K562 (cell line): ENCODE results near the gene EMX2. TPM values are rescaled to one million over a fixed set of nuclear protein-coding genes. Genes with fewer than 3 reads are reported as not detected.

ENCODE experiments used
- ATAC-seq: fragments of 200-7000 bp; cut with Tn5 transposase; 3 replicates; pipeline ENCODE4 v1.9.1; 2020; ENCODE audit warnings: moderate library complexity
- BruUV-seq: library from RNA; stranded (reverse); fragments of 400-500 nt; replicated peaks from 2 replicates; lab custom pipeline; 2021; lab: Mats Ljungman, UMichigan
- CTCF ChIA-PET: fragments of 300-600 bp; formaldehyde crosslinking; extraction: SDS; loops from one replicate; lab custom pipeline; 2021; ENCODE audit warnings: low intra/inter-chr PET ratio; lab: Yijun Ruan, JAX
- POLR2A ChIA-PET: fragments of 300-600, 350-650 bp; sonication (Branson Sonifier 250); formaldehyde crosslinking; extraction: SDS; loops from one replicate; lab custom pipeline; 2021; ENCODE audit warnings: antibody characterized with exemption, inconsistent platforms; lab: Yijun Ruan, JAX
- DNase-seq, 4 experiments: peaks; one replicate each; pipeline versions ENCODE4 v3.0.0 to v3.0.0-alpha.2; 2011 to 2018; ENCODE audit warnings: low spot score in 3 of 4, mixed read lengths in 3 of 4; ENCODE audit errors: extremely low read depth in 1 of 4
- FAIRE-seq: peaks from 2 replicates; lab custom pipeline; 2011; peaks lifted over from hg19 to GRCh38; lab: Jason Lieb, UNC
- H2AFZ ChIP-seq: 2 replicates; pipeline ENCODE4 v1.6.0; 2011; ENCODE audit warnings: low read depth, low read length, control low read depth, inconsistent platforms
- H3K27ac ChIP-seq: fragments of 200-600 bp; 3 replicates; pipeline ENCODE4 v1.8.0; 2011; ENCODE audit warnings: low read depth, mild to moderate bottlenecking, control low read depth, inconsistent platforms, low read length, moderate library complexity, mixed read lengths; ENCODE audit errors: extremely low read depth
- H3K27me3 ChIP-seq, 2 experiments: fragments of 300-600 bp in 1 of 2; 2 replicates in 1 of 2; 3 replicates in 1 of 2; pipeline versions ENCODE4 v1.6.0 to v1.8.0; 2011; ENCODE audit warnings: inconsistent platforms in 2 of 2, low read length in 2 of 2, mild to moderate bottlenecking in 1 of 2, mixed read lengths in 1 of 2, moderate library complexity in 1 of 2; ENCODE audit not compliant: control insufficient read depth in 2 of 2, insufficient read depth in 2 of 2
- H3K36me3 ChIP-seq: fragments of 300-600 bp; 3 replicates; pipeline ENCODE4 v1.8.0; 2011; ENCODE audit warnings: mild to moderate bottlenecking, low read length, inconsistent platforms; ENCODE audit not compliant: control insufficient read depth, insufficient read depth
- H3K4me1 ChIP-seq, 2 experiments: fragments of 200-600 bp in 1 of 2; replicated peaks in 1 of 2; 2 replicates in 1 of 2; 3 replicates in 1 of 2; pipeline versions ENCODE4 v1.5.1 to v1.8.0; 2011; ENCODE audit warnings: inconsistent platforms in 2 of 2, low read length in 2 of 2, mild to moderate bottlenecking in 1 of 2, mixed read lengths in 1 of 2, moderate library complexity in 1 of 2; ENCODE audit not compliant: control insufficient read depth in 2 of 2, insufficient read depth in 2 of 2
- H3K4me2 ChIP-seq: 2 replicates; pipeline ENCODE4 v1.6.1; 2011; ENCODE audit warnings: low read length, control low read depth, inconsistent platforms, mixed read lengths; ENCODE audit not compliant: insufficient read depth
- H3K4me3 ChIP-seq: fragments of 200-600 bp; sonication (generic), shearing (Covaris generic); 2 replicates; pipeline ENCODE4 v1.5.1; 2016; ENCODE audit warnings: control low read depth, inconsistent platforms
- H3K79me2 ChIP-seq: fragments of 200-600 bp; 3 replicates; pipeline ENCODE4 v1.8.0; 2011; ENCODE audit warnings: low read length, inconsistent platforms; ENCODE audit not compliant: control insufficient read depth, insufficient read depth
- H3K9ac ChIP-seq, 2 experiments: 2 replicates each; pipeline versions ENCODE4 v1.6.0 to v1.6.1; 2011; ENCODE audit warnings: low read depth in 2 of 2, low read length in 2 of 2, control low read depth in 1 of 2, inconsistent platforms in 1 of 2, mild to moderate bottlenecking in 1 of 2, mixed read lengths in 1 of 2; ENCODE audit not compliant: insufficient read depth in 1 of 2
- H3K9me1 ChIP-seq: one replicate; pipeline ENCODE4 v1.6.0; 2011; ENCODE audit warnings: inconsistent platforms, mild to moderate bottlenecking, low read length, moderate library complexity; ENCODE audit not compliant: control insufficient read depth, insufficient read depth
- H3K9me3 ChIP-seq: replicated peaks from 2 replicates; pipeline ENCODE4 v1.5.1; 2011; ENCODE audit warnings: low read depth, low read length, inconsistent platforms; ENCODE audit not compliant: control insufficient read depth, insufficient read depth
- H4K20me1 ChIP-seq: replicated peaks from 2 replicates; pipeline ENCODE4 v1.6.1; 2011; ENCODE audit warnings: low read length, inconsistent platforms, mixed read lengths; ENCODE audit not compliant: control insufficient read depth, insufficient read depth
- E2F3 ChIP-seq: fragments of 250-450 bp; sonication (Bioruptor Pico); IDR thresholded peaks from 2 replicates; pipeline ENCODE4 v1.4.0; 2020; ENCODE audit warnings: mild to moderate bottlenecking
- GATAD2B ChIP-seq: fragments of 450-650 bp; IDR thresholded peaks from 2 replicates; pipeline ENCODE4 v1.6.1; 2017; ENCODE audit warnings: mild to moderate bottlenecking, borderline replicate concordance
- MTF1 ChIP-seq: fragments of 250-450 bp; sonication (Bioruptor Pico); IDR thresholded peaks from 2 replicates; pipeline ENCODE4 v1.9.0; 2021; ENCODE audit warnings: moderate library complexity, mild to moderate bottlenecking, inconsistent platforms, borderline replicate concordance
- NFYB ChIP-seq: IDR thresholded peaks from 2 replicates; pipeline ENCODE4 v1.6.1; 2011; ENCODE audit warnings: mild to moderate bottlenecking, moderate library complexity; ENCODE audit not compliant: insufficient read length; ENCODE audit errors: extremely low read depth
- RBBP5 ChIP-seq: fragments of 200-600 bp; sonication (generic); IDR thresholded peaks from 2 replicates; pipeline ENCODE4 v1.6.1; 2012; ENCODE audit warnings: borderline replicate concordance, mild to moderate bottlenecking, low read length, control low read depth, inconsistent platforms; ENCODE audit not compliant: insufficient read depth, poor library complexity, severe bottlenecking
- RERE ChIP-seq: sonication (generic); formaldehyde crosslinking; IDR thresholded peaks from 2 replicates; pipeline ENCODE4 v1.8.0; 2023; ENCODE audit warnings: missing genetic modification reagents, mild to moderate bottlenecking, borderline replicate concordance
- THAP12 ChIP-seq: fragments of 250-450 bp; sonication (Bioruptor Pico); IDR thresholded peaks from 2 replicates; pipeline ENCODE4 v1.9.0; 2021; ENCODE audit warnings: mild to moderate bottlenecking, inconsistent platforms
- YBX1 ChIP-seq: fragments of 450-650 bp; IDR thresholded peaks from 2 replicates; pipeline ENCODE4 v1.7.1; 2016; ENCODE audit warnings: mild to moderate bottlenecking
- ZNF124 ChIP-seq: sonication (generic); formaldehyde crosslinking; IDR thresholded peaks from 2 replicates; pipeline ENCODE4 v1.8.1; 2022; ENCODE audit warnings: missing genetic modification reagents
- ZNF699 ChIP-seq: fragments of 250-450 bp; sonication (Bioruptor Pico); IDR thresholded peaks from 2 replicates; pipeline ENCODE4 v1.8.0; 2021; ENCODE audit warnings: mild to moderate bottlenecking, moderate library complexity; ENCODE audit not compliant: insufficient replicate concordance
- WGBS: fragments of 100-300 bp; shearing (Covaris generic); methylation state at CpG from one replicate; pipeline ENCODE4 v1.1.6; 2016; ENCODE audit warnings: low coverage, mixed read lengths; ENCODE audit not compliant: insufficient coverage; ENCODE audit errors: missing lambda C conversion rate; 5-methylcytosine and 5-hydroxymethylcytosine counted together
- in situ Hi-C: fragments of 300-500 bp; cut with MboI; formaldehyde crosslinking; loops from 4 replicates; pipeline ENCODE4 v1.15.0; 2018; ENCODE audit warnings: inconsistent platforms, mixed read lengths
- intact Hi-C: fragments of 100-400 bp; cut with micrococcal nuclease; formaldehyde crosslinking; loops from 2 replicates; pipeline ENCODE4 v1.14.2; 2022
- polyA plus RNA-seq, 8 experiments: library from polyadenylated mRNA; depleted of rRNA in 4 of 8; stranded (reverse) in 5 of 8; unstranded in 3 of 8; fragments of >200 nt; fragmentation: Nextera tagmentation in 2 of 8; fragmentation: Illumina TruSeq in 1 of 8; extraction: Ambion mirVana in 2 of 8; extraction: Trizol in 1 of 8; gene quantifications; 2 replicates each; pipeline versions ENCODE4 v1.2.1 to v1.2.3, GENCODE V29; 2011 to 2014; ENCODE audit warnings: inconsistent platforms in 1 of 8, missing spikeins in 1 of 8
- total RNA-seq, 7 experiments: library from RNA; depleted of rRNA in 6 of 7; stranded (reverse); fragments of >200 nt in 6 of 7; fragmentation: Illumina TruSeq in 2 of 7; extraction: Trizol in 2 of 7; gene quantifications; 2 replicates each; pipeline versions ENCODE4 v1.2.1 to v1.2.3, GENCODE V29; 2011 to 2021; ENCODE audit warnings: low replicate concordance in 1 of 7

Gene EMX2
- total and polyA plus RNA-seq, 9 of the 15 experiments (the other 6 are each of a cell fraction or from before 2014, with no cell fraction given): not detected

- Histone ChIP-seq H2AFZ (no peak overlapping the region), H3K9me1 (no peaks in the 10 kb centered on the region), H3K79me2 (no peaks in the 10 kb centered on the region), H3K4me2 (no peak overlapping the region), H3K9me3 (no peaks in the 10 kb centered on the region), H4K20me1 (no peaks in the 10 kb centered on the region), H3K9ac (no peak overlapping the region), H3K4me1 (no peaks in the 10 kb centered on the region), H3K4me3 (no peak overlapping the region), H3K27ac (no peak overlapping the region), H3K36me3 (no peaks in the 10 kb centered on the region), H3K27me3 (peaks cover 0 to 5% of the 10 kb centered on the region in 2 experiments; a peak in 2 of 5 replicates)
- in situ Hi-C loops: no loop called here
- no peak for ATAC-seq
- intact Hi-C loops: no loop called here
- no TSS peak for BruUV-seq
- no peak for FAIRE-seq
- POLR2A ChIA-PET: interaction anchor here (0.6 to 1.2 kb wide), 2 partner anchors 10 to 283 kb away, joined by 3 to 4 read pairs; no protein-coding TSS in a partner anchor
- WGBS: 0% methylated on average over 6 of the region's 7 CpGs
- DNase-seq: no peak
- CTCF ChIA-PET: no interaction called here
- TF ChIP-seq THAP12: no peak
- no peak for TF ChIP-seq E2F3 (CRISPR knock-in tag)
- no peak for TF ChIP-seq ZNF124 (CRISPR knock-in tag)
- no peak for TF ChIP-seq RERE (CRISPR knock-in tag)
- no peak for TF ChIP-seq RBBP5
- TF ChIP-seq GATAD2B: no peak
- TF ChIP-seq NFYB: no peak
- TF ChIP-seq ZNF699: no peak
- TF ChIP-seq YBX1: no peak
- TF ChIP-seq MTF1 (CRISPR knock-in tag): no peak
Observed at GRCh38 chr10:117568334-117568733, 25.8 kb downstream of the EMX2 start.
